ENCODE results near the gene FABP7. TPM values are rescaled to one million over a fixed set of nuclear protein-coding genes. Genes with fewer than 3 reads are reported as not detected.

FABP7 gene
- total RNA-seq, 1 donor from 2014 or later, result not detected

GRCh38 chr6:122817358-122817757 lies 37.8 kb downstream of the FABP7 start:
- Mint-ChIP-seq H3K4me3 (ENCODE audit: unreplicated experiment) (no peak overlapping the region), H3K27ac (ENCODE audit: unreplicated experiment) (no peak overlapping the region), H3K4me1 (ENCODE audit: low read depth) (no peaks in the 10 kb centered on the region), H3K36me3 (ENCODE audit: low read depth) (peaks cover 4% of the 10 kb centered on the region), H3K9me3 (ENCODE audit: low read depth) (peaks cover 6% of the 10 kb centered on the region), H3K27me3 (ENCODE audit: low read depth) (no peaks in the 10 kb centered on the region)
- no peak for TF ChIP-seq CTCF (IDR thresholded peaks at IDR 0.05)
- no peak for DNase-seq (ENCODE audit: low spot score)

- TF ChIP-seq CTCF (IDR thresholded peaks at IDR 0.05), result no peak
- Mint-ChIP-seq H3K4me3 (ENCODE audit: unreplicated experiment) (no peak overlapping the region), H3K4me1 (ENCODE audit: low read depth) (no peaks in the 10 kb centered on the region), H3K36me3 (ENCODE audit: low read depth) (peaks cover 4% of the 10 kb centered on the region), H3K9me3 (ENCODE audit: low read depth) (peaks cover 6% of the 10 kb centered on the region), H3K27ac (ENCODE audit: unreplicated experiment) (no peak overlapping the region), H3K27me3 (ENCODE audit: low read depth) (no peaks in the 10 kb centered on the region)
- no peak for DNase-seq (ENCODE audit: low spot score)
Observed at GRCh38 chr6:122817766-122818165, 38.2 kb downstream of the FABP7 start.

- DNase-seq (ENCODE audit: low spot score), result no peak
- Mint-ChIP-seq H3K4me3 (ENCODE audit: unreplicated experiment) (no peak overlapping the region), H3K36me3 (ENCODE audit: low read depth) (peaks cover 4% of the 10 kb centered on the region), H3K27me3 (ENCODE audit: low read depth) (no peaks in the 10 kb centered on the region), H3K9me3 (ENCODE audit: low read depth) (peaks cover 6% of the 10 kb centered on the region), H3K4me1 (ENCODE audit: low read depth) (no peaks in the 10 kb centered on the region), H3K27ac (ENCODE audit: unreplicated experiment) (no peak overlapping the region)
- no peak for TF ChIP-seq CTCF (IDR thresholded peaks at IDR 0.05)
Observed at GRCh38 chr6:122818866-122819265, 39.4 kb downstream of the FABP7 start.

- no peak for TF ChIP-seq CTCF (IDR thresholded peaks at IDR 0.05)
- Mint-ChIP-seq H3K27me3 (ENCODE audit: low read depth) (peaks cover 3% of the 10 kb centered on the region), H3K27ac (ENCODE audit: unreplicated experiment) (no peak overlapping the region), H3K36me3 (ENCODE audit: low read depth) (peaks cover 1% of the 10 kb centered on the region), H3K4me1 (ENCODE audit: low read depth) (no peaks in the 10 kb centered on the region), H3K9me3 (ENCODE audit: low read depth) (no peaks in the 10 kb centered on the region), H3K4me3 (ENCODE audit: unreplicated experiment) (no peak overlapping the region)
- DNase-seq (ENCODE audit: low spot score), result no peak
Observed at GRCh38 chr6:122821095-122821494, 41.6 kb downstream of the FABP7 start.

GRCh38 chr6:122825163-122825562 lies 45.6 kb downstream of the FABP7 start:
- no peak for DNase-seq (ENCODE audit: low spot score)
- H3K4me3 Mint-ChIP-seq (ENCODE audit: unreplicated experiment), result no peak overlapping the region
- no peaks in the 10 kb centered on the region for H3K36me3 Mint-ChIP-seq (ENCODE audit: low read depth)
- H3K27ac Mint-ChIP-seq (ENCODE audit: unreplicated experiment), result no peak overlapping the region
- TF ChIP-seq CTCF (IDR thresholded peaks at IDR 0.05), result no peak
- no peaks in the 10 kb centered on the region for H3K9me3 Mint-ChIP-seq (ENCODE audit: low read depth)
- H3K4me1 Mint-ChIP-seq (ENCODE audit: low read depth), result no peaks in the 10 kb centered on the region
- H3K27me3 Mint-ChIP-seq (ENCODE audit: low read depth), result peaks cover 10% of the 10 kb centered on the region
